Activated T-helper 1 cell treated with anti-CD3 and anti-CD28 coated beads, Interleukin-12 subunit alpha, Interleukin-12 subunit beta, Interleukin-2, Interleukin-4 antibody, amounts not matched to agents 30 ng/mL and 10 ng/mL and 1 ng/mL, durations not matched to agents 14 hours and 24 hours and 36 hours (primary cell): ENCODE measurements around the gene OSBPL6. TPM values are rescaled to one million over a fixed set of nuclear protein-coding genes. Genes with fewer than 3 reads are reported as not detected.

ENCODE experiments used
- DNase-seq: peaks from one replicate; pipeline ENCODE4 v3.0.0; 2021; ENCODE audit warnings: low spot score
- H3K27ac Mint-ChIP-seq: one replicate; pipeline ENCODE4 v1.8.0; 2021; ENCODE audit warnings: mild to moderate bottlenecking, mixed read lengths
- H3K27me3 Mint-ChIP-seq: one replicate; pipeline ENCODE4 v1.8.0; 2022; ENCODE audit warnings: mild to moderate bottlenecking, moderate library complexity, mixed read lengths; ENCODE audit not compliant: insufficient read depth
- H3K36me3 Mint-ChIP-seq: one replicate; pipeline ENCODE4 v1.8.0; 2021; ENCODE audit warnings: low read depth, mixed read lengths
- H3K4me1 Mint-ChIP-seq: one replicate; pipeline ENCODE4 v1.8.0; 2021; ENCODE audit warnings: low read depth, mixed read lengths
- H3K4me3 Mint-ChIP-seq: one replicate; pipeline ENCODE4 v1.8.0; 2021; ENCODE audit warnings: mild to moderate bottlenecking, moderate library complexity, mixed read lengths
- H3K9me3 Mint-ChIP-seq: one replicate; pipeline ENCODE4 v1.8.0; 2021; ENCODE audit warnings: mixed read lengths
- intact Hi-C: fragments of 100-400 bp; cut with micrococcal nuclease; formaldehyde crosslinking; loops from one replicate; pipeline ENCODE4 v1.15.1; 2024
- total RNA-seq: library from RNA; stranded (reverse); gene quantifications from 2 replicates; pipeline ENCODE4 v1.2.3, GENCODE V29; 2022

Gene OSBPL6
- total RNA-seq, 1 donor from 2014 or later, result 1.9 TPM

DNA sequence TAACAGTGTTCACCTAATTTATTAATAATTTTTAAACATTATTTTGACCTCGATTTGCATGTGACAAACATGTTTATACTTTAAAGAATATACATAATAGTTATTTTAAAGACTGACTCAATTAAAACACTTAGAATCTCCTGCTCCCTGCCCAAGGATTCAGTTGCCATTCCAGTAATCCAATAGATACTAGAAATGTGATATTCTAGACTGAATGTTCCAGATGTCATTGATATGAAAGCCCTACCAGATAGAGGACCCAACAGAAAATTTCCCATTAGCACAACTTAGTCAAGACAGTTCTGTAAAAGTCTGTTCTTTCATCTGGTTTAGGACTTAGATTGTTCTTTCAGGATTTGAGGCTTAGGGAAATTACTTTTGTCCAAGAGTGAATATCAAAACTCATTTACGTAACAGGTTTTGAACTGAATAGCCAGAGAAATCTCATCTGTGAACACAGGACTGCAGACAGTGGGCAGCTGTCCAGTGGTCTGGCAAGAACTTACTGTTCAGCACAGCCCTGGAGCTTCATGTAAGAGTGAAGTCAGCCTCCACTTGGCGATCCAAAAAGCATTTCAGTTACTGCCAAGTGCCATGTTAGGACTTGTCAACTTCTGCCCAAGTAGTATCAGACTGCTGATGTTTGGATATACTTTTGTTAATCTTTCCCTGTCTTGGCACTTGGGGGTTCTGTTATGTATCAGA, 77.5 kb downstream of the OSBPL6 start:
- no peaks in the 10 kb centered on the region for H3K9me3 Mint-ChIP-seq
- H3K27ac Mint-ChIP-seq, result no peak overlapping the region
- no peaks in the 10 kb centered on the region for H3K36me3 Mint-ChIP-seq
- no peak overlapping the region for H3K4me3 Mint-ChIP-seq
- intact Hi-C loops, result no loop called here
- H3K4me1 Mint-ChIP-seq, result no peaks in the 10 kb centered on the region
- DNase-seq, result no peak
- H3K27me3 Mint-ChIP-seq, result peaks cover 7% of the 10 kb centered on the region

DNA sequence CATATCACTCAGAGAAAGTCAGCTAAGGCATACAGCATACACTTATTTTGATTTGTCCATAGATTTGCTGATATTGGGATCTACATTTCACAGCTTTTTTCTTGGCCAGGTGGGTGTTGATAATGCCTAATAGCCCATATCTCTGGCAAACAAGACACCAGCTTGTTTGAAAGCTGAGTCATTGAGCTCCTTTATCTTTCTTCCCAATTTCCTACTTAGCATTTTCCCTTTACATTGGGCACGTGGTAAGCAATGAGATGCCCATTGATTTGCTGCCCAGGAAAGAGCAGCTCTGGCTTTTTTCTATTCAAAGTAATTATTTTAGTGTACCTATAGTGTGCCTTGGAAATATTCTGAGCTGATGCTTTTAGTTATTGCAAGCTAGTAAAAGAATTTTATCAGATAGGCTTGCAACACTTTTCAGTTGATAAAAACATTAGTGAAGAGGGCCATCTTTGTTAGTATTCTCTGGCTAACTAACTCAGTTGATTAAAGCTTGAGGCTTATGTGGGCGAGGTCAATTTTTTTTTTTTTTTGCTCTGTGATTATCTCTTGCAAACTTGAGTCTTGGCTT, 79.6 kb downstream of the OSBPL6 start:
- Mint-ChIP-seq H3K36me3 (no peaks in the 10 kb centered on the region), H3K4me3 (no peak overlapping the region), H3K4me1 (no peaks in the 10 kb centered on the region), H3K27ac (no peak overlapping the region), H3K27me3 (peaks cover 13% of the 10 kb centered on the region), H3K9me3 (no peaks in the 10 kb centered on the region)
- intact Hi-C loops, result no loop called here
- no peak for DNase-seq

DNA sequence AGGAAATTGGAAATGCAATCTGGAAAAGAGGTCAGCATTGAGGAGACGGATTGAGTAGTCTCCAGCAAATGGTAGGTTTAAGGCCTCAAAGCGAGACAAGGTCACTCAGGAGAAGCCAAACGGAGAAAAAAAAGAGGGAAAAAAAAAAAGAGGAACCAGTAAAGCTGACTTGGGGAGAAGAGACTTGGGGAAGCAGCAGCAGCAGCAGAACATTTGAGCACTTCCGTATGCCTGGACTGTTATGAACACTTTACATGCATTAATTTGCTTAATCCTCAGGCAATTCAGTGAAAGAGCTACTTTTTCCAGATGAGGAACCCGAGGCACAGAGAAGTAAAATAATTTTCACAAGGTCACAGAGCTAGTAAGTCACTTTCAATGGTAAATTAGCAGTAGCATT, 81.3 kb downstream of the OSBPL6 start:
- H3K36me3 Mint-ChIP-seq, result no peaks in the 10 kb centered on the region
- no peak overlapping the region for H3K4me3 Mint-ChIP-seq
- no peak overlapping the region for H3K27ac Mint-ChIP-seq
- H3K27me3 Mint-ChIP-seq, result peaks cover 13% of the 10 kb centered on the region
- no peak for DNase-seq
- H3K4me1 Mint-ChIP-seq, result no peaks in the 10 kb centered on the region
- H3K9me3 Mint-ChIP-seq, result no peaks in the 10 kb centered on the region
- intact Hi-C loops, result no loop called here

DNA sequence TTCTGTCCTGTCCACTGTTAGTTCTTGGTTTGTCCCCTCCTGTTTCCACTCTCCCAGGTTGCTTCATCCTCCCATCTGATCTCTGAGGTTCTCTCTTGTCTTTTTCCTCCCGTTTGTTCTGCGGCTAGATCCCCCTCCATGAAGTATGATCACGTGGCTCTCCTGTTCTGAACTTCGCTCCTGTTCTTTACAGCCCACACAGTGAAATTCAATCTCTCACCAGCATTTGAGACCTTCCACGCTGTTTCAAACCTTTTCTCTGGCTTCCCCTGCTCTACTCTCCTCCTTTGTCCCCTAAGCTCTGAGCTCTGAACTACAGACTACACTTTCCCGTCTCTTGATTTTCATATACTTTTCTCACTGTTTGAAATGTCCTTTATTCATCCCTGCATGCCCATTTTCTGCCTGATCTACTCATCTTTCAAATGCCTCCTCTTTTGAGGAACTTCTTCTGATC, 83.5 kb downstream of the OSBPL6 start:
- H3K4me1 Mint-ChIP-seq, result no peaks in the 10 kb centered on the region
- H3K27me3 Mint-ChIP-seq, result peaks cover 15% of the 10 kb centered on the region
- H3K4me3 Mint-ChIP-seq, result no peak overlapping the region

DNA sequence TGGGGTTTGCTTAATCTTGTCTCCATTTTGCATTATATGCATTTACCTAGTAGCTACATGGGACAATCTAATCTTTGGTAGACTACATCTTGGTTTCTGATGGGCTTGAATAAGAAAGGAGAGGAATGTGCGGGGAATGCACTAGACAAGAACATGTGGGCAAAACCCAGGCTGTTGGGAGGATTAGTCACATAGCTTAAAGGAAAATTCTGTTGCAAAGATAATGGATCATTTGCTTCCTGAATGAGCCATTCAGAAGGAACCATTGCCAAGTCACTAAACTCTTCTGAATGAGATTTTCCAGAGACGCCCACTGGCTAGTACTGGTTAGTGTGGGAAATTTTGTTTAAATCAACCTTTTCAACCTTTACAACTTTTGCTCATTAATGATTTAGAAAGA, 84.8 kb downstream of the OSBPL6 start:
- Mint-ChIP-seq H3K27ac (no peak overlapping the region), H3K36me3 (no peaks in the 10 kb centered on the region), H3K27me3 (peaks cover 13% of the 10 kb centered on the region), H3K4me3 (no peak overlapping the region), H3K9me3 (no peaks in the 10 kb centered on the region), H3K4me1 (no peaks in the 10 kb centered on the region)
- DNase-seq, result no peak
- intact Hi-C loops, result no loop called here

More for the DNA sequence above, 83.5 kb downstream of the OSBPL6 start:
- intact Hi-C loops, result no loop called here
- DNase-seq, result no peak
- no peak overlapping the region for H3K27ac Mint-ChIP-seq
- no peaks in the 10 kb centered on the region for H3K9me3 Mint-ChIP-seq
- no peaks in the 10 kb centered on the region for H3K36me3 Mint-ChIP-seq

DNA sequence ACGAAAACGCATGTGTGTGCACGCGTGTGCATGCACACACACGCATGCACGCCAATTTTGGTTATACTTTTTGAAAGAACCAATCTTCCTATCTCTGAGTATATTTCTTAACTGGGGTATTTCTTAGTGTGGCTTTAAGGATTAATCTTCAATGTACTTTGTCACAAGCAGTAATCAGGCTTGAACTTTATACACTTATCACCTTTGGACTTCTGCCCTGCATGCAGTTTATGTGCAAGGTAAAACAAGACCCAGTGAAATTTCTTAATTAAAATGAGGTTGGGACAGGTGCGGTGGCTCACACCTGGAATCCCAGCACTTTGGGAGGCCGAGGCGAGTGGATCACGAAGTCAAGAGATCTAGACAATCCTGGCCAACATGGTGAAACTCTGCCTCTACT, 85.3 kb downstream of the OSBPL6 start:
- no peaks in the 10 kb centered on the region for H3K36me3 Mint-ChIP-seq
- intact Hi-C loops, result loop anchor here (1.0 to 2.0 kb wide), 4 partner anchors 85 to 167 kb away; partner anchors contain the start of genes OSBPL6 and RBM45

DNA sequence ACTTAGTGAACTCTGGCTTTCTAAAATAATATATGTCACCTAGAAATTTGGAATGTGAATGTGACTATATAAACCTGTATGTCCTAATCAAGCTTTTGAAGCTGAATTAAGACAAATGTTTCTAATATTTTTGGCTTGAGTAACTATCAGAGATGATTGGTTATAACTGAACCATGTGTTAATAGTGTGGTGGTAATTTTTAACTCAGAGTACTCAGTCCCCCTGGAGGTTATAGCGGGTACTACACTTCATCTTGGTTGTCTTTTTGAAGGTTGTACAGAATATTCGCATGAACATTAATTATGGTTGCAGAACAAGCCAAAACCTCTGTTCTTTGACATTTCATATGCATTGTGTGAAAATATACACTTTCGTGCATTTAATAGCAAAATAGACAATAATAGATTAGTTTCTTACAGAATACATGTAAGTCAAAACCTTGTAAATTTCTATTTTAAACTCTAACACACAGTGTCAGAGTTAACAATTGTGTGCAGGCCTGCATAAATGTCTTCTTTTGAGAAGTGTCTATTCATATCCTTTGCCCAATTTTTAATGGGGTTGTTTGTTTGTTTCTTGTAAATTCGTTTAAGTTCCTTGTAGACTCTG, 86.0 kb downstream of the OSBPL6 start:
- intact Hi-C loops, result loop anchor here (1.0 to 2.0 kb wide), 4 partner anchors 86 to 168 kb away; partner anchors contain the start of genes OSBPL6 and RBM45
- Mint-ChIP-seq H3K4me1 (no peaks in the 10 kb centered on the region), H3K27me3 (peaks cover 10% of the 10 kb centered on the region), H3K36me3 (no peaks in the 10 kb centered on the region), H3K9me3 (no peaks in the 10 kb centered on the region), H3K4me3 (no peak overlapping the region), H3K27ac (no peak overlapping the region)
- DNase-seq, result peak; percentile 12

More for the DNA sequence above, 85.3 kb downstream of the OSBPL6 start:
- Mint-ChIP-seq H3K4me1 (no peaks in the 10 kb centered on the region), H3K27ac (no peak overlapping the region), H3K27me3 (peaks cover 13% of the 10 kb centered on the region), H3K9me3 (no peaks in the 10 kb centered on the region), H3K4me3 (no peak overlapping the region)
- DNase-seq, result no peak

DNA sequence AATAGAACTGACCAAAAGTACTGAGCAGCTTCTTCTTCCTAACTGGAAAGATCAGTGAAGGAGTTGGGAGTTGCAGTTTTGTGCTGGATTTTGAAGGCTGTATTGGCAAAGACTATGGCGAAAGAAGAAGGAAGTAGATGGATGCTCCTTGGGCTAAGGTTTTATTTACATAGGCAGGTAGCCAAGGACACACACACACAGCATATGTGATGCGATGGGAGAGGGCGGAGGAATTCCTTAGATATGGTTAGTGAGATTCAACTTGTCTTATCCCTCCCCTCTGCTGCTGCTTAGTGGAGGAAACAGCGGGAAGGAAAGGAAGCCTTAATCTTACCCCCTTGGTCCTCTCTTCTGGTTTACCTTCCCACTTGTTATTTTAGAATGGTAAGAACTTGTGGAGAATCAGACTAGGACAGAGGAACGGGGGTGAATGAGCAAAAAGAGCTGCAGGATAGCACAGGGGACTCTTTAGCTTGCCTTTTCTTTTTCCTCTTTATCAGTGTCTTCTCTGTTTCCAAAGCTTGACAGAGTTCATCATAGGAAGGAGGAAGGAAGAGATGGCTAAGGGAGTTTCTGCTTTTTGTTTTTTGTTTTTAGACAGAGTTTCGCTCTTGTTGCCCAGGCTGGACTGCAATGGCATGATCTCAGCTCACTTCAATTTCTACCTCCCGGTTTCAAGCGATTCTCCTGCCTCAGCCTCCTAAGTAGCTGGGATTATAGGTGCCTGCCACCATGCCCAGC, 87.9 kb downstream of the OSBPL6 start:
- H3K27ac Mint-ChIP-seq, result no peak overlapping the region
- no peak for DNase-seq
- intact Hi-C loops, result no loop called here
- no peaks in the 10 kb centered on the region for H3K9me3 Mint-ChIP-seq
- H3K4me3 Mint-ChIP-seq, result no peak overlapping the region
- H3K36me3 Mint-ChIP-seq, result no peaks in the 10 kb centered on the region
- H3K27me3 Mint-ChIP-seq, result peaks cover 10% of the 10 kb centered on the region
- H3K4me1 Mint-ChIP-seq, result no peaks in the 10 kb centered on the region

DNA sequence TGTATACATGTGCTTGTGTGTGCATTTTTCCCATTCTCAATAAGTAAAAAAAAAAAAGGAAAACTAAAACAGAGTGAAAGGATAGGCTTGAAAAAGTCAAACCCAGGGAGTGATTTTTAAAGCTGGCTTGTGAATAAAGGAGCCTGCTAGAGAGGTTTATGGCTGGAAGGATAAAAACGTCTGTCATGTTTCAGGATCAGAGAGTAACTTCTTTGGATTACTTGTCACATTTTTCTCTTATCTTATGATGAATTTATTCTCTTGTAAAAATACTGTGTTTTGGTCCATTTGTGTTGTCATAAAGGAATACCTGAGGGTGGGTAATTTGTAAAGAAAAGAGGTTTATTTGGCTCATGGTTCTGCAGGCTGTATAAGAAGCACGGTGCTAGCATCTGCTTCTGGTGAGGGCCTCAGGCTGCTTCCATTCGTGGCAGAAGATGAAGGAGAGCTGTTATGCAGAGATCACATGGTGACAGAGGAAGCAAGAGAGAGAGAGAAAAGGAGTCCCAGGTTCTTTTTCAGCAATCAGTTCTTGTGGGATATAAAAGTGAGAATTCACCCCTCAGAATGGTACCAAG, 89.1 kb downstream of the OSBPL6 start:
- H3K27me3 Mint-ChIP-seq, result peaks cover 5% of the 10 kb centered on the region
- no peaks in the 10 kb centered on the region for H3K36me3 Mint-ChIP-seq
- no peak for DNase-seq
- no peaks in the 10 kb centered on the region for H3K9me3 Mint-ChIP-seq
- intact Hi-C loops, result no loop called here
- H3K27ac Mint-ChIP-seq, result no peak overlapping the region
- no peak overlapping the region for H3K4me3 Mint-ChIP-seq
- H3K4me1 Mint-ChIP-seq, result no peaks in the 10 kb centered on the region

DNA sequence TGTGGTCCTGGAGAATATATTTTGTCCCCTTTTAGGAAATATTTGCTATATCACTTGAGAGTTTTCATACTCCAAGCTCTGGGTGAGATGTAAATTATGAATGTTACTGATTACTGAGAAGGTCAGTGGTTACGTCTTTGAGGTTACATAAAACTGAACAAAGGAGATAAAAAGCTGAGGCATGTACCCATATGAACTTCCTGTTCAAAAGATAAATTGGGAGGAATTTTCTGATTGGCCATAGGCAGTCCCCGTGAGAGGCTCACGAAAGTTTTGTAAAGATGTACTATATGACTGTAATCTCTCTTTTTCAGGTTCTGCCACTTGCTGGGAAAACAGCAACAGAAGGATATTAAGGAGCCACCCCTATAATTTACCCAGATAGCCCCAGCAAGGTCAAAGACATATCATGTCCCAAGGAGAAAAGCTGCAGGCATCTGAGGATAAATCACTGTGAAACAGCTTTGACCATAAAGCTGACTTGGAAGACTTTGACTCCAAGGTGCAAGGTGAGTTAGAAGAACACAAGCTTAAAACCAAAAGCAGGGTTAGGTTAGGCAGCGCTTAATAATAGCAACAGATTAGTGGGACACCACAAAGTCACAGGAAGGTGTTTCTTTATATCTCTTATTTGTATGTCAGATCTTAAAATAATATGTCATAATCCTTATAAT, 90.4 kb downstream of the OSBPL6 start:
- H3K27me3 Mint-ChIP-seq, result peaks cover 5% of the 10 kb centered on the region
- intact Hi-C loops, result no loop called here
- no peak overlapping the region for H3K27ac Mint-ChIP-seq
- no peaks in the 10 kb centered on the region for H3K9me3 Mint-ChIP-seq
- no peak for DNase-seq
- no peak overlapping the region for H3K4me3 Mint-ChIP-seq
- no peaks in the 10 kb centered on the region for H3K4me1 Mint-ChIP-seq
- no peaks in the 10 kb centered on the region for H3K36me3 Mint-ChIP-seq

DNA sequence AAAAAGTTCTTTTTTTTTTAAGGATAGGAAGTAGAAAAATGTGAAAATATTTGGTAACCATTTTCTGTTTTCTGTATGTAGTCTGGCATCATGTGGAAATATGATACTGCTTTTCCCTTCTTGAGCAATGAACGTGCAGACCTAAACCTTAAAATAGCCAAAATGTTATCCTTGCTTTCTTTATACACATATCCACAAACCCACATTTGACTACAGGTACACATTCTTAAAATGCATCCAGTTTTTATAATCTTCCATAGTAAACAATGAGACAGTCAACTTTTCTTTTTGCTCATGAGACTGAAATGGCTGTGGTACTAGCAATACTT, 90.9 kb downstream of the OSBPL6 start:
- no peak for DNase-seq
- H3K27me3 Mint-ChIP-seq, result peaks cover 5% of the 10 kb centered on the region
- intact Hi-C loops, result no loop called here

DNA sequence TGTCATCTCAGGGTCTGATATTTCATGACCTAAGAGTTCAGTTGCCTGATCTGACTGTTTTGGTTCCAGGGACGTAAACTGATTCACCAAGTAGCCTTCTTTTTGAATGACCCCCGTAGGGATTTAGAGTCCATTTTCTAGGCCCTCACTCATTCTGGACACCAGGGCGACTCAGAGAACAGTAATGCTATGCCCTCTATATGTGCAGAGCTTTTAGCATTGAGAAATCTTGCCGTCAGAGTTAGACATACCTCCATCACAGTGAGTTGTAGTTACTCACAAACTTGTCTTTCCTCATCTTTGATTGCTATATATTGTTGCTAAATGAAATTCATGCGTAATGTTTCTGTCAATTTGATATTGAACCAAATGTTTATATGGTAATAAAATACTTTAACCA, 92.3 kb downstream of the OSBPL6 start:
- H3K4me1 Mint-ChIP-seq, result no peaks in the 10 kb centered on the region
- no peak for DNase-seq
- H3K9me3 Mint-ChIP-seq, result no peaks in the 10 kb centered on the region
- H3K36me3 Mint-ChIP-seq, result no peaks in the 10 kb centered on the region
- H3K27me3 Mint-ChIP-seq, result no peaks in the 10 kb centered on the region
- intact Hi-C loops, result no loop called here
- no peak overlapping the region for H3K27ac Mint-ChIP-seq
- no peak overlapping the region for H3K4me3 Mint-ChIP-seq

More for the DNA sequence above, 90.9 kb downstream of the OSBPL6 start:
- Mint-ChIP-seq H3K4me1 (no peaks in the 10 kb centered on the region), H3K4me3 (no peak overlapping the region), H3K9me3 (no peaks in the 10 kb centered on the region), H3K27ac (no peak overlapping the region), H3K36me3 (no peaks in the 10 kb centered on the region)
